Nephron (organoid): ENCODE data around the gene G2E3.

ENCODE experiments used
- H3K27ac Mint-ChIP-seq, 3 experiments: 2 replicates each; pipeline ENCODE4 v1.8.0; 2020; ENCODE audit warnings: mixed read lengths in 3 of 3, mild to moderate bottlenecking in 2 of 3, moderate library complexity in 1 of 3
- H3K27me3 Mint-ChIP-seq: 2 replicates; pipeline ENCODE4 v1.8.0; 2021; ENCODE audit warnings: low read depth, mild to moderate bottlenecking, moderate library complexity, mixed read lengths
- H3K36me3 Mint-ChIP-seq: 2 replicates; pipeline ENCODE4 v1.8.0; 2020; ENCODE audit warnings: low read depth, mixed read lengths
- H3K4me1 Mint-ChIP-seq: 2 replicates; pipeline ENCODE4 v1.8.0; 2020; ENCODE audit warnings: mixed read lengths
- H3K4me3 Mint-ChIP-seq, 3 experiments: 2 replicates each; pipeline ENCODE4 v1.8.0; 2020; ENCODE audit warnings: mild to moderate bottlenecking in 3 of 3, mixed read lengths in 3 of 3, moderate library complexity in 2 of 3
- H3K9me3 Mint-ChIP-seq: 2 replicates; pipeline ENCODE4 v1.8.0; 2020; ENCODE audit warnings: mixed read lengths
- TF ChIP-seq, protein P1 (sequence below), 3 experiments: fragments of 200-600 bp; sonication (generic); IDR thresholded peaks; one replicate each; pipeline ENCODE4 v1.5.0; 2021; ENCODE audit warnings: antibody characterized with exemption in 3 of 3; ENCODE audit not compliant: unreplicated experiment in 3 of 3

The G2E3 gene

DNA sequence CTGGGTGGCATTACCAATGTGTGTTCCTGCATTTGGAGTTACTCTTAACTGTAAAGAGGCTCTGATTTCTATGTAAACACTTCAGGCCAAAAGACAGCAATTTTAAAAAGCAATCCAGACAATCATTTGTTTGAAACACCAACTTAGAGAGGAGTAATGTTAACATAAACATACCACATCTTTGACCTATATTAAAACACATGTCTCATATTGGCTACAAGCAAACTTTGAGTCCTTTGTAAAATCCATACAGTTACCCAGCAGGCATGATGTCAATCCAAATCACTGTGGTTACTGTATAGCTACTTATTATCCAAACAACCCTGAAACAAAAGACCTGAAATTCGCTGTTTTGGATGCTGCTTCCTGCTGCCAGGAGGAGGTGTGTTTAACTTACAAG lies 7.5 kb upstream of the G2E3 start:
- H3K9me3 Mint-ChIP-seq = peaks cover 6% of the 10 kb centered on the region
- H3K36me3 Mint-ChIP-seq = no peaks in the 10 kb centered on the region
- TF ChIP-seq, protein P1, sequence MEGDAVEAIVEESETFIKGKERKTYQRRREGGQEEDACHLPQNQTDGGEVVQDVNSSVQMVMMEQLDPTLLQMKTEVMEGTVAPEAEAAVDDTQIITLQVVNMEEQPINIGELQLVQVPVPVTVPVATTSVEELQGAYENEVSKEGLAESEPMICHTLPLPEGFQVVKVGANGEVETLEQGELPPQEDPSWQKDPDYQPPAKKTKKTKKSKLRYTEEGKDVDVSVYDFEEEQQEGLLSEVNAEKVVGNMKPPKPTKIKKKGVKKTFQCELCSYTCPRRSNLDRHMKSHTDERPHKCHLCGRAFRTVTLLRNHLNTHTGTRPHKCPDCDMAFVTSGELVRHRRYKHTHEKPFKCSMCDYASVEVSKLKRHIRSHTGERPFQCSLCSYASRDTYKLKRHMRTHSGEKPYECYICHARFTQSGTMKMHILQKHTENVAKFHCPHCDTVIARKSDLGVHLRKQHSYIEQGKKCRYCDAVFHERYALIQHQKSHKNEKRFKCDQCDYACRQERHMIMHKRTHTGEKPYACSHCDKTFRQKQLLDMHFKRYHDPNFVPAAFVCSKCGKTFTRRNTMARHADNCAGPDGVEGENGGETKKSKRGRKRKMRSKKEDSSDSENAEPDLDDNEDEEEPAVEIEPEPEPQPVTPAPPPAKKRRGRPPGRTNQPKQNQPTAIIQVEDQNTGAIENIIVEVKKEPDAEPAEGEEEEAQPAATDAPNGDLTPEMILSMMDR (IDR thresholded peaks at IDR 0.05; ENCODE audit: unreplicated experiment in 3 of 3) = no peak
- no peaks in the 10 kb centered on the region for H3K4me1 Mint-ChIP-seq
- H3K4me3 Mint-ChIP-seq = no peak overlapping the region
- H3K27me3 Mint-ChIP-seq = peaks cover 4% of the 10 kb centered on the region
- H3K27ac Mint-ChIP-seq = no peak overlapping the region

DNA sequence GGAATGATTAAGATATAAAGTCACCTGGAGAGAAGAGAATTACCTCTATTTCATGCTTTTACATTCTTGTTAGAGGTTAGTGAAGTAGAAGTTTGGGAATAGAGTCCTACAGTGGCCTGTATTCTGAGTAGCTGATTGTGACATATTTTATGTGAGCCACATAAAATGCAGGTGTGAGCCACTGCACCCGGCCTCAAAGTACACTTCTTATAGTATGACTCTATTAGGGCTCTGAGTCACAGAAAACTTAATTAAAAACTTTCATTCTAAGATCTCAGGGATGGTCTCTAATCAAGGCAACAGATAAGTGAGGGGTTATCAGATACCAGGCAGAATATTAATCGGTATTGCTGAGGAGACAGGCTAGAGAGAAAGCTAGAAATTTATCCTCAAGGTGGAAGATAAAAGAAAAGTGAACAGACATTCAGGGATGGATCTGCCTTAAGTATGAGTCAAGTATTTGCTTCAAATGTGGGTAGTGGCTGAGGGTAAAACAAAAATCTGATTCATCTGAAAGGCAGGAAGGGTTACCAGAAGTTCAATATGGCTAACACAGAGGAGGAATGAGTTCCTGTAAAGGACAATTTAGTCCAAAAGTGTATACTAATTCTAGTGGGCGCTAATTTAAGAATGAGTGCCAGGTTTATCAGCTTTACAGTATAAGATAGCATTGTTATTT lies 5.5 kb upstream of the G2E3 start:
- H3K9me3 Mint-ChIP-seq = peaks cover under 1% of the 10 kb centered on the region
- H3K4me3 Mint-ChIP-seq = no peak overlapping the region
- peaks cover 4% of the 10 kb centered on the region for H3K27me3 Mint-ChIP-seq
- no peak overlapping the region for H3K27ac Mint-ChIP-seq
- H3K36me3 Mint-ChIP-seq = no peaks in the 10 kb centered on the region
- H3K4me1 Mint-ChIP-seq = peaks cover 4% of the 10 kb centered on the region
- TF ChIP-seq, protein P1 (IDR thresholded peaks at IDR 0.05; ENCODE audit: unreplicated experiment in 3 of 3) = no peak

DNA sequence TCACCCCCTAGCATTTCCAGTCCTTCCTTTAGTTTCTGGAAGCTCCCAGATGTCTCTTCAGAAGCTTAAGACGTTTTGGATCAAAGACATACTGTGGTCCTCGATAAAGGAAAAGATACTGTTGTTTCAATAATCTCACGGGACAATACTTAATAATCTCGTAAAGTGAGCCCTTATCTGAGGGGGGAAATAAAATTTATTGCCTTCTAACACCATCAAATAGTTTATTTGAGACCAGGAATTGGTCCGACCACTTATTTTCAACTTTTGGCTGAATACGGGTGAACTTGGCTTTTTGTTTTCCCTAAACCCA lies 640 bp upstream of the G2E3 start:
- Mint-ChIP-seq H3K36me3 (peaks cover 17% of the 10 kb centered on the region), H3K27ac (peak overlapping the region; percentile 97 to 99 (median 98)), H3K4me1 (peaks cover 21% of the 10 kb centered on the region), H3K4me3 (peak overlapping the region; percentile 98 to 100 (median 99)), H3K9me3 (no peaks in the 10 kb centered on the region), H3K27me3 (peaks cover 4% of the 10 kb centered on the region)
- TF ChIP-seq, protein P1 (IDR thresholded peaks at IDR 0.05; ENCODE audit: unreplicated experiment in 3 of 3) = no peak

DNA sequence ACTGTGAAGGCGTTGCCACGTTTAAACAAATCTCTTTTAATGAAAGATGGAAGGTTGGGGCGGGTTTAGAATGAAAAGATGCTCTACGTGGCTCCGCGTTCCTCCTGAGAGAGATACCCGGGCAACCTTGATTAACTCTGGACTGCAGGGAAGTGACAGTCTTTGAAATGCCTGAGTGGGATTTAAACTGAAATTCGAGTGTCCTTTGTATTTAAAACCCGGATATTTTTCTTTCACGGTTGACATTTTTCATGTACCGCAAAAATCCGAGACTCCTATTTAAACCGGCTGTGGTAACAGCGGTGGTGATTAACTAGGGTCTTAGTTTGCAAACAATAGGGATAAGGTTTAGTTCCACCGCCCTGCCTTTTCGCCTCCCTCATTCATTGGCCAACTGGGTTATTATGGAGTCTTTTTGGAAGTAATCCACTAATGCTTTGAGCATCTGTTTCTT lies 707 bp downstream of the G2E3 start:
- H3K36me3 Mint-ChIP-seq = peaks cover 29% of the 10 kb centered on the region
- no peaks in the 10 kb centered on the region for H3K9me3 Mint-ChIP-seq
- no peaks in the 10 kb centered on the region for H3K27me3 Mint-ChIP-seq
- peak overlapping the region; percentile 97 to 99 (median 98) for H3K27ac Mint-ChIP-seq
- peaks cover 21% of the 10 kb centered on the region for H3K4me1 Mint-ChIP-seq
- TF ChIP-seq, protein P1 (IDR thresholded peaks at IDR 0.05; ENCODE audit: unreplicated experiment in 3 of 3) = no peak
- H3K4me3 Mint-ChIP-seq = peak overlapping the region; percentile 98 to 100 (median 99)

DNA sequence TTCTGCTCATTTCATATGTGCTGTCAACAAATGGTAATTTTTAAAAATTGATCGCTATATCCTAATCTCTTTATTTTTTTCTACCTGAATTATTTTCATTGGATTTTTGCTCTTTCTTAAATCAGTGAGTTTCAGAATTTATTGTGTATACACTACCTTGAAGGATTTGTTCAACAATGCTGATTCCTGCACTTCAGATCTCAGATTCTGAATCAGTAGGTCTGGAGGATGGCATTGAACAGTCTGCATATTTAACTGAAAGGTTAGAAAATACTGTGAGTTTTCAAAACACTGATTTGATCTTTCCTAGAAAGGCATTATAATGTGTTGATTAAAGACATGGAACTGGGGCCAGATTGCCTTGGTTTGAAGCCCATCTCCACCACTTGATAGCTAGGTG lies 1.6 kb downstream of the G2E3 start:
- H3K27ac Mint-ChIP-seq = peak overlapping the region; percentile 19 to 51 (median 34)
- peaks cover 38% of the 10 kb centered on the region for H3K36me3 Mint-ChIP-seq
- no peaks in the 10 kb centered on the region for H3K27me3 Mint-ChIP-seq
- H3K4me3 Mint-ChIP-seq = peak overlapping the region; percentile 80 to 88 (median 81)
- H3K4me1 Mint-ChIP-seq = peaks cover 21% of the 10 kb centered on the region
- TF ChIP-seq, protein P1 (IDR thresholded peaks at IDR 0.05; ENCODE audit: unreplicated experiment in 3 of 3) = no peak
- H3K9me3 Mint-ChIP-seq = peaks cover 3% of the 10 kb centered on the region

DNA sequence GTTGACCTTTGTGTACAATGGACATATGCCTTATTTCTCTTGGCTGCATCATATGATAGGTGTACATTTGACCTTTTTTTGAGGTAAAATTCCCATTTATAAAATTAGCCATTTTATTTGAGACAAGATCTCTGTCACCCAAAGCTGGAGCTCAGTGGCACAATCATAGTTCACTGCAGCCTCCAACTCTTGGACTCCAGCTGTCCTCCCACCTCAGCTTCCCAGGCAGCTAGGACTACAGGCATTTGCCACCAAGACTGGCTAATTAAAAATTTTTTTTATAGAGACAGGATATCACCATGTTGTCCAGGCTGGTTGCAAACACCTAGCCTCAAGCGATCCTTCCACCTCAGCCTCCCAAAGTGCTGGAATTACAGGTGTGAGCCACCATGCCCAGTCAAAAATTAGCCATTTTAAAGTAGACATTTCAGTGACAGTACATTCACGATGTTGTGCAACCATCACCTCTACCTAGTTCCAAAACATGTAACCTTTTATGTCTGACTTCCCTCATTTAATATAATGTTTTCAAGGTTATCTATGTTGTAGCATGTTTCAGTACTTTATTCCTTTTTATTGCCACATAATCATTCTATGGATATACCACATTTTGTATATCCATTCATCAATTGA lies 5.4 kb downstream of the G2E3 start:
- Mint-ChIP-seq H3K27me3 (no peaks in the 10 kb centered on the region), H3K4me3 (no peak overlapping the region), H3K27ac (no peak overlapping the region), H3K36me3 (peaks cover 63% of the 10 kb centered on the region), H3K9me3 (peaks cover 12% of the 10 kb centered on the region), H3K4me1 (peaks cover 17% of the 10 kb centered on the region)
- TF ChIP-seq, protein P1 (IDR thresholded peaks at IDR 0.05; ENCODE audit: unreplicated experiment in 3 of 3) = no peak
